ENCODE data around the gene EDRF1.

The EDRF1 gene

GRCh38 chr10:125782054-125782453, 62.5 kb downstream of the EDRF1 start:
- DNase-seq (ENCODE audit: insufficient read length, low spot score), result no peak
- TF ChIP-seq CTCF (IDR thresholded peaks at IDR 0.05; ENCODE audit: insufficient read depth, missing control alignments), result no peak
- no peak for FAIRE-seq

- FAIRE-seq (no peak), DNase-seq (ENCODE audit: insufficient read length, low spot score) (no peak)
- TF ChIP-seq CTCF (IDR thresholded peaks at IDR 0.05; ENCODE audit: insufficient read depth, missing control alignments), result no peak
Measured at GRCh38 chr10:125782616-125783015, 63.1 kb downstream of the EDRF1 start.

- FAIRE-seq (no peak), DNase-seq (ENCODE audit: insufficient read length, low spot score) (no peak)
- no peak for TF ChIP-seq CTCF (IDR thresholded peaks at IDR 0.05; ENCODE audit: insufficient read depth, missing control alignments)
Measured at GRCh38 chr10:125783408-125783807, 63.9 kb downstream of the EDRF1 start.

- no peak for TF ChIP-seq CTCF (IDR thresholded peaks at IDR 0.05; ENCODE audit: insufficient read depth, missing control alignments)
- no peak for DNase-seq (ENCODE audit: insufficient read length, low spot score)
- no peak for FAIRE-seq
Measured at GRCh38 chr10:125783957-125784356, 64.4 kb downstream of the EDRF1 start.

- no peak for FAIRE-seq
- TF ChIP-seq CTCF (IDR thresholded peaks at IDR 0.05; ENCODE audit: insufficient read depth, missing control alignments), result no peak
- no peak for DNase-seq (ENCODE audit: insufficient read length, low spot score)
Measured at GRCh38 chr10:125785791-125786190, 66.3 kb downstream of the EDRF1 start.

GRCh38 chr10:125788156-125789034, 68.9 kb downstream of the EDRF1 start:
- no peak for DNase-seq (ENCODE audit: insufficient read length, low spot score)
- FAIRE-seq, result no peak
- TF ChIP-seq CTCF (IDR thresholded peaks at IDR 0.05; ENCODE audit: insufficient read depth, missing control alignments), result no peak
